CD4-positive, alpha-beta T cell treated with Interleukin-17A for 1 hour (primary cell): Measurements from ENCODE around the gene MBD4.
A peak's percentile ranks its signal among the peaks of the same experiment; 100 is the strongest.

ENCODE experiments used
- DNase-seq: peaks from one replicate; pipeline ENCODE4 v3.0.0-alpha.2; 2020

Gene MBD4

GRCh38 chr3:129462361-129462968 lies 22.7 kb upstream of the MBD4 start:
- DNase-seq: no peak

- no peak for DNase-seq
Observed at GRCh38 chr3:129461461-129462146, 21.9 kb upstream of the MBD4 start.

- no peak for DNase-seq
Observed at GRCh38 chr3:129461022-129461421, 21.3 kb upstream of the MBD4 start.

- DNase-seq: no peak
Observed at GRCh38 chr3:129460572-129460971, 20.8 kb upstream of the MBD4 start.

DNA sequence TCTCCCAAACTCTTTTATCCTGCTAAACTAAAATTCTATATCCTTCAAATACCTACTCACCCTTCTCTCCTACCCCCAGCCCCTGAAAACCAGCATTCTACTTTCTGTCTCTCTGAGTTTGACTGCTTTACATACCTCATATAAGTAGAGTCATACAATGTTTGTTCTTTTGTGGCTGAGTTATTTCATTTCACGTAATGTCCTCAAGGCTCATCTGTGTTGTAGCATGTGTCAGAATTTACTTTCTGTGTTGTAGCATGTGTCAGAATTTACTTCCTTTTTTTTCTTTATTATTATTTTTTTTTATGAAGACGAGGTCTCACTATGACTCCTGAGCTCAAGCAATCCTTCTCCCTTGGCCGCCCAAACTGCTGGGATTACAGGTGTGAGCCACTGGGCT lies 20.4 kb upstream of the MBD4 start:
- DNase-seq: no peak

- no peak for DNase-seq
Observed at GRCh38 chr3:129453732-129454131, 14.0 kb upstream of the MBD4 start.

DNA sequence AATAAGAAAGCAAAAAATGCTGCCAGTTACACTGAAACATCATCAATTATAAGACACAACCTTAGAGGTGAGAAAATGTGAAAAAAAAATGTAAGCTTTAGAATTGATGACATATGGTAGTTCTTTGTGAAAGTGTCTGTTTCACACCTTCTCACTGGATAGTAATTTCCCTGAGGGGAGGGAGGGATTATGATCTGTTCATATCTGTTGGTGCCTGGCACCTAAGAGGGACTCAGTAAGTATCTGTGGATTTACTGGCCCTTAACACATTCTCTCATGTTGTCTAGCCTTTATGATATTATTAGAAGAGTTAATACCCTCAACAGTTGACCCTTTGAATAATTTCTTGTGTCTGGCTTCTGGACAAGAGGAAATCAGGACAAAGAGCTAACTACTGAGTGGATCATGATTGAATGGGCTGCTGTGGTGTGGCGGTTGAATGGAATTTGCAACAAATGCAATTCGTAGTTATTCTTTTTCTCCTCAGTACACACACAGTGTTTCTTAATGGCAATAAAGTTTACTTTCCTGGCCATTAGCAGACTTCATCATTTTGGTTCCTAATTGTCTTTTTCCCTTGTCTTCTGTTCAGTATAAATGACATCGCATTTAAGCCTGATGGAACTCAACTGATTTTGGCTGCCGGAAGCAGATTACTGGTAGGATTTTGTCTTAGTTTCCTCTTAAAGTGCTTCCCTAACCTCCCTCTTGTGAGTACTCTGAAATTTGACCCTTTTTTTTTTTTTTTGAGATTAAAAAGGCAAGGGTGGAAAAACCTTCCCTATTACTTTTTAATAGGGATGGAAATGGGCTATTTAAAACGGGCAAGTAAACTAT lies 9.7 kb upstream of the MBD4 start:
- no peak for DNase-seq

DNA sequence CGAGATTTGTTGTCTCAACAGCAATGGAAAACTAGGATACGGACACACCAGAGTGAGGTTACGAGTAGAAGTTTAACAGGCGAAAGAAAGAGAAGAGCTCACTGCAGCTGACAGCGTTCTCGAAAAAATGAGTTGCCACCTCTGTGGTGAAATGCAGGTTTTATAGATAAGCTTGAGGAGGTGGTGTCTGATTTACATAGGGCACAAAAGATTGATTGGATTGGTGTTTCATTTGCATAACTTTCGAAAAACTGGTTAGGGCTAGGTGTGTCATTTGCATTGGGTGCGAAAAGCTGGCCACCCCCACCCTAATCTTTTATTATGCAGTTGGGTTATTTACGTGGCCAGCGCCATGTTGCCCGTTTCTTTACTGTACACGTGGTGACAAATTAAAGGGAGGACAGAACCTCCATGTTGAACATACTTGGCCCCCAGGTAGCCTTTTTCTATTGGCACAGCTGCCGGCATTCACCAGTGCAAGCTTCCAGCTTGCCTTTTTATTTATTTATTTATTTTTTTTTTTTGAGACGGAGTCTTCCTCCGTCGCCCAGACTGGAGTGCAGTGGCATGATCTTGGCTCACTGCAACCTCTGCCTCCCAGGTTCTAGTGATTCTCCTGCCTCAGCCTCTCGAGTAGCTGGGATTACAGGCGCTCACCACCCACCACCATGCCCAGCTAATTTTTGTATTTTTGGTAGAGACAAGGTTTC lies 8.6 kb upstream of the MBD4 start:
- DNase-seq: no peak

DNA sequence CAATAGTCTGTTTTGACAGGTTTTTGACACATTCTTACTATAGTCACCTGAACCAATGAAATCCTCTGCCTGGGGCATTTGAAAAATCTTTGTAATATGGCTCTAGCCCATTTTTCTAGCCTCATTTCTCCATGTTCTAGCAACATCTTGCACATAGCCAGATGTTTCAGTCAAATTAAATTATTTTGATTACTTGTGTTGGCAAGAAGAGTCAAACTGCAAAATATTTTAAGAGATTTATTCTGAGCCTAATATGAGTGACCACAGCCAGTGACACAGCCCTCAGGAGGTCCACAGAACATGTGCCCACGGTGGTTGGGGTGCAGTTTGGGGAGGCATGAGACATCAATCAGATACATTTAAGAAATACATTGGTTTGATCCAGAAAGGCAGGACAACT lies 7.2 kb upstream of the MBD4 start:
- DNase-seq: no peak

GRCh38 chr3:129445471-129445870 lies 5.7 kb upstream of the MBD4 start:
- DNase-seq: no peak

- no peak for DNase-seq
Observed at GRCh38 chr3:129442947-129443346, 3.2 kb upstream of the MBD4 start.

DNA sequence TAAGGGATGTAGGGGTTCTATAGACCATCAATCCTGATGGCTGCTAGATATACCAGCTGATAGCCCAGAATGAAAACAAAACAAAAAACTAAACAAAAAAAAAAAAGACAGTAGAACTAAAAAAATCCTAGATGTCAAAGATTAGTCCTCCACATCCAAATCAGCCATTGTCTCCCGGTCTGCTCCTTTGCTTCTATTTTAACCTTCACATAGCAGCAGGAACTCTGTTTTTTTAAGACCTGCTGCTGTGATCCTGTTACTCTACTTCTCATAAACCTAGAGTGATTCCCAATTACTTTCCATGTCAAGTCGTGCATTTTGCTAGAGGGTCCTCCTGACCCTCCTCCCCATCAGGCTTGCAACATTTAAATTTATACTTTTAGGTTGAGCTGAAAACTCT lies 2.7 kb upstream of the MBD4 start:
- DNase-seq: no peak

DNA sequence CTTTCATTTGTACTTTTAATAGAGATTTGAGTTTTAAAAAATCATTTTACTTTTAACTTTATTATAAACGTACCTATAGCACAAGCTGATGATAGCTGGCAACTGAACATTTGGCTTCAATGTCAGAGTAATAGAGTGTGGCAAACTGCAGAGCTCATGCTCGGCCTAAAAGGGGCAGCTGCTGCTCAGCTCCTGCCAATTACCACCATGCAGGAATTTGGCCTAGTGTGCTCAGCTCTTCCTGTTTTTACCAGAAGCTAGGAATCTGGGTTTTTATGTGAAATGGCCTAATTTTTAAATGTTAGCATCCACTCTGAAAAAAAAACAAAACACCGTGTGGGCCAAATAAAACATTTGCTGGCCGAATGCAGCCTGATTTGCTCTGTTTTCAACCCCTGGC lies 2.0 kb upstream of the MBD4 start:
- peak; percentile 5 for DNase-seq

DNA sequence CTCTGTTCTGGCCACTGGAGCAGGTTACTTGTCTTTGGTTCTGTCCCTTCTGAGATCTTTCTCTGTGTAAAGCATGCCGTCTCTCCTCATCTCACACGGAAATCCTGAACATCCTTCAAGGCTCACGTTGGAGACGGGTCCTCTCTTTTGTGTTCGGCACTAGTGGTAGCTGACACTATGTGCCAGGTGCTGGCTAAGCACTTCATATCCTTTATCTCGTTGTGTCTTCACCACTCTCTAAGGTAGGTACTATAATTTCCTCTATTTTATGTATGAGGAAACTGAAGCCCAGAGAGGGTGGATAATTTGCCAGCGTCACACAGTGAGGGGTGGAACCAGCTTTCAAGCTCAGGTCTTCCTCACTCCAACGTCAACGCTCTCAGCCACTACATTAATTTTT lies 1.5 kb upstream of the MBD4 start:
- DNase-seq: peak; percentile 38

DNA sequence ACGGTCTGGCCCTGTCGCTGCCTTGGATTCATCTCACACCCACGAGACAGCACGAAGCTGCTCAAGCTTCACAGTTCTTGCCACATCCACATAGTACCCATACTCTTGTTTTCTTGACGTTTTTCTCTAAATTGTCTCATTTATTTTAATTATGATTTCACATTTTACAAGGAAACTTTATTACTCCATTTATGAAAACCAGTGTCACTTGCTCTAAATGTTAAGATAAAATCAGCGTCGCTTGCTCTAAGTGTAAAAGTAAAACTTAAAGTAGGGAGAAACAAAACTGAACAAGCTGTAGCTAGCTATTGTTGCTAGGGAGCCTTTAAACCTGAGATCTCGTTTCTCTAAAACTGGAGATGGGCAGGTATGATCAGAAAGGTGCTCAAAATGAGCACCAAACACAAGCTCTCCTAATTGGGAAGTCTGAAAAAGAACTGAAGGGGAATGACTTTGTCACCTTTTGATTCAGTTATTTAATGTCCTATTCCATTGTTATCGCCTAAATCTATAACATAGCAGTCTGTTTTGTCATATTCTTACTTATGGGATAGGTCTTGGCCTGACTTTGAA lies 956 bp upstream of the MBD4 start:
- DNase-seq: no peak

- DNase-seq: peak; percentile 42
Observed at GRCh38 chr3:129439226-129439816, 427 bp downstream of the MBD4 start.

DNA sequence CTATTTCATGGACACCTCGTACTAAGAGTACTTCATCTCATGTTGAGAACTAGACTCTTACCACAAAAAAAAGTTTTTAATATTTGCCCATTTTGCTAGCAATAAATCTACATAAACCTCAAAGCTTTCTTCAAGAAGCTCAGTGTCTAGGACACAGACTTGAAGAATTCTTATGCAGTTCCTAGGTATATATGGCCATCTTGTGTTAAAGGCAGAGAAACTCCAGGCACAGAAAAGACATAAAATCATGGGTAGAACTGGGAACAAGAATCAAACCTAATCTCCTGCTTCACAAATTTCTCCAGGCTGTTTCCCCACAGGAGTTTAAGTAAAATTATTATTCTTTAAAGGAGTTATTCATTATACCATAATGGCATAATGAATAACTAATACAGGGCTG lies 4.4 kb downstream of the MBD4 start:
- DNase-seq: no peak

GRCh38 chr3:129434140-129434539 lies 5.6 kb downstream of the MBD4 start:
- no peak for DNase-seq

GRCh38 chr3:129433565-129433964 lies 6.2 kb downstream of the MBD4 start:
- DNase-seq: no peak

GRCh38 chr3:129432671-129433070 lies 7.1 kb downstream of the MBD4 start:
- DNase-seq: no peak

- DNase-seq: no peak
Observed at GRCh38 chr3:129432036-129432435, 7.7 kb downstream of the MBD4 start.

DNA sequence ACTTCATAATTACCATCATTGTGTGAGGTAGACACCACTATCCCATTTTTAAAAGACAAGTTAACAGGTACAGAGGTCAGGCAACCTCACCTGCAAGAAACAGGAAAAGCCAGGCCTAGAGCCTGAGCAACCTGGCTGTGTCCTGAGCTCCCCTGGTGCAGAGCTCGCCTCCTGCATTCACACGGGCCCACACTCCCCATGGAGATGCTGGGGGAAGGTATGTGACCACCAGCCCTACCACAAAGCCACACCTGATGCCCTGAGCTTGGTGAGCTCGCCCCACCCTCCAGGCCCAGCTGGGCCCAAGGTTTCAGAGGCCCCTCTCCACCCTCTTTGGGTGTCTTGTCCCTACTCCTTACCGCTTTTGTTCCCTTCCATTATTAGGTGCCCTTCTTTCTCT lies 10.1 kb downstream of the MBD4 start:
- no peak for DNase-seq

- no peak for DNase-seq
Observed at GRCh38 chr3:129429080-129429451, 10.7 kb downstream of the MBD4 start.
